Astrocyte of the cerebellum (primary cell): ENCODE results near the gene CCNI.
A peak's percentile ranks its signal among the peaks of the same experiment; 100 is the strongest.
"Not testable (repeated sequence)": the region's sequence is repeated elsewhere in the genome, so short reads cannot be mapped to it uniquely, and the experiment has no call there.

ENCODE experiments used
- DNase-seq: peaks from one replicate; pipeline ENCODE4 v3.0.0-alpha.2; 2011; ENCODE audit warnings: low read depth
- H3K4me3 ChIP-seq: 2 replicates; pipeline ENCODE4 v1.5.1; 2011; ENCODE audit warnings: mild to moderate bottlenecking, low read depth, low read length, moderate library complexity
- CTCF ChIP-seq: IDR thresholded peaks from 2 replicates; pipeline ENCODE4 v1.5.1; 2012; ENCODE audit warnings: low read length, low read depth, moderate library complexity, mild to moderate bottlenecking; ENCODE audit errors: missing control alignments
- in situ Hi-C: cut with HindIII; loops from 2 replicates; pipeline ENCODE4 v1.10.0; 2017; ENCODE audit warnings: low sequenced_read_pairs

CCNI gene

GRCh38 chr4:77044461-77045150 lies 31.2 kb downstream of the CCNI start:
- in situ Hi-C loops: no loop called here
- peak; percentile 68 for DNase-seq
- TF ChIP-seq CTCF: peak; percentile 35
- no peak overlapping the region for H3K4me3 ChIP-seq

GRCh38 chr4:77043507-77044136 lies 32.2 kb downstream of the CCNI start:
- H3K4me3 ChIP-seq: no peak overlapping the region
- TF ChIP-seq CTCF: no peak
- in situ Hi-C loops: no loop called here
- DNase-seq: no peak

- no peak overlapping the region for H3K4me3 ChIP-seq
- in situ Hi-C loops: no loop called here
- DNase-seq: no peak
- TF ChIP-seq CTCF: no peak
Observed at GRCh38 chr4:77040854-77041725, 34.7 kb downstream of the CCNI start.

- peak; percentile 31 for DNase-seq
- H3K4me3 ChIP-seq: no peak overlapping the region
- in situ Hi-C loops: no loop called here
- TF ChIP-seq CTCF: no peak
Observed at GRCh38 chr4:77040270-77040669, 35.5 kb downstream of the CCNI start.

GRCh38 chr4:77039796-77040195 lies 36.0 kb downstream of the CCNI start:
- H3K4me3 ChIP-seq: no peak overlapping the region
- no peak for DNase-seq
- no peak for TF ChIP-seq CTCF
- in situ Hi-C loops: loop anchor here (5.0 kb wide), 1 partner anchor 252 kb away; no protein-coding TSS in a partner anchor

GRCh38 chr4:77037736-77038135 lies 38.1 kb downstream of the CCNI start:
- in situ Hi-C loops: loop anchor here (5.0 kb wide), 1 partner anchor 250 kb away; no protein-coding TSS in a partner anchor
- no peak for DNase-seq
- TF ChIP-seq CTCF: no peak
- no peak overlapping the region for H3K4me3 ChIP-seq

GRCh38 chr4:77037168-77037567 lies 38.6 kb downstream of the CCNI start:
- not testable (repeated sequence) for H3K4me3 ChIP-seq, DNase-seq
- in situ Hi-C loops: loop anchor here (5.0 kb wide), 1 partner anchor 250 kb away; no protein-coding TSS in a partner anchor
